GM12878 (cell line): Measurements from ENCODE around the gene ZNF407. TPM values are rescaled to one million over a fixed set of nuclear protein-coding genes. Genes with fewer than 3 reads are reported as not detected.

Experiments used
- ATAC-seq: fragments of 200-7000 bp; cut with Tn5 transposase; 3 replicates; pipeline ENCODE4 v1.9.1; 2020; ENCODE audit warnings: mild to moderate bottlenecking, moderate library complexity
- BruUV-seq: library from RNA; stranded (reverse); fragments of 400-500 nt; replicated peaks from 2 replicates; lab custom pipeline; 2021; lab: Mats Ljungman, UMichigan
- CTCF ChIA-PET: fragments of 300-600 bp; sonication (Branson Sonifier 250); formaldehyde crosslinking; extraction: SDS; loops from one replicate; lab custom pipeline; 2021; ENCODE audit warnings: inconsistent platforms; lab: Yijun Ruan, JAX
- POLR2A ChIA-PET: fragments of 350-600 bp; formaldehyde crosslinking; extraction: SDS; loops from one replicate; lab custom pipeline; 2021; ENCODE audit warnings: inconsistent platforms; lab: Charles Lee
- RAD21 ChIA-PET: fragments of 300-600 bp; sonication (Branson Sonifier 250); formaldehyde crosslinking; loops from one replicate; lab custom pipeline; 2023; ENCODE audit warnings: antibody characterized with exemption; ENCODE audit not compliant: unreplicated experiment; lab: Charles Lee
- SMC1A ChIA-PET: fragments of 300-600 bp; sonication (Branson Sonifier 250); formaldehyde crosslinking; loops from one replicate; lab custom pipeline; 2023; ENCODE audit not compliant: unreplicated experiment, uncharacterized antibody; lab: Charles Lee
- DNase-seq: peaks from one replicate; pipeline ENCODE4 v3.0.0-alpha.2; 2011; ENCODE audit warnings: low read depth, low spot score
- FAIRE-seq: peaks from 3 replicates; lab custom pipeline; 2011; peaks lifted over from hg19 to GRCh38; lab: Jason Lieb, UNC
- H2AFZ ChIP-seq: 2 replicates; pipeline ENCODE4 v1.6.0; 2011; ENCODE audit warnings: low read depth, low read length, control low read depth; ENCODE audit not compliant: control insufficient read depth
- H3K27ac ChIP-seq: 2 replicates; pipeline ENCODE4 v1.5.1; 2011; ENCODE audit warnings: control low read depth; ENCODE audit not compliant: control insufficient read depth, insufficient read depth
- H3K27me3 ChIP-seq, 2 experiments: replicated peaks in 1 of 2; 2 replicates each; pipeline versions ENCODE4 v1.6.0 to v1.6.1; 2011; ENCODE audit warnings: low read length in 1 of 2; ENCODE audit not compliant: control insufficient read depth in 2 of 2, insufficient read depth in 2 of 2
- H3K36me3 ChIP-seq, 2 experiments: 2 replicates each; pipeline ENCODE4 v1.5.1; 2011; ENCODE audit warnings: low read length in 1 of 2; ENCODE audit not compliant: control insufficient read depth in 2 of 2, insufficient read depth in 2 of 2
- H3K4me1 ChIP-seq: 2 replicates; pipeline ENCODE4 v1.6.1; 2011; ENCODE audit warnings: mild to moderate bottlenecking, low read length, moderate library complexity, mixed read lengths; ENCODE audit not compliant: control insufficient read depth, insufficient read depth
- H3K4me2 ChIP-seq: 2 replicates; pipeline ENCODE4 v1.6.0; 2011; ENCODE audit warnings: control low read depth; ENCODE audit not compliant: control insufficient read depth, insufficient read depth
- H3K4me3 ChIP-seq: fragments of 200-600 bp; sonication (generic); 2 replicates; pipeline ENCODE4 v1.5.1; 2016
- H3K79me2 ChIP-seq: 2 replicates; pipeline ENCODE4 v1.6.0; 2011; ENCODE audit warnings: low read length; ENCODE audit not compliant: control insufficient read depth, insufficient read depth
- H3K9ac ChIP-seq: 2 replicates; pipeline ENCODE4 v1.8.0; 2011; ENCODE audit warnings: low read length, control low read depth, mixed read lengths; ENCODE audit not compliant: control insufficient read depth, insufficient read depth
- H3K9me3 ChIP-seq: replicated peaks from 3 replicates; pipeline ENCODE4 v1.5.1; 2011; ENCODE audit warnings: mild to moderate bottlenecking, low read length; ENCODE audit not compliant: control insufficient read depth, insufficient read depth
- H4K20me1 ChIP-seq: 2 replicates; pipeline ENCODE4 v1.6.0; 2011; ENCODE audit not compliant: control insufficient read depth, insufficient read depth
- ATF7 ChIP-seq: fragments of 450-650 bp; IDR thresholded peaks from 2 replicates; pipeline ENCODE4 v1.6.1; 2016; ENCODE audit warnings: low read depth, mild to moderate bottlenecking
- BACH1 ChIP-seq: fragments of 450-650 bp; IDR thresholded peaks from 2 replicates; pipeline ENCODE4 v1.6.1; 2017; ENCODE audit warnings: mild to moderate bottlenecking, borderline replicate concordance
- CEBPB ChIP-seq, 2 experiments: fragments of 150-350 bp in 1 of 2; IDR thresholded peaks; 2 replicates each; pipeline ENCODE4 v1.6.1; 2012 to 2014; ENCODE audit warnings: low read depth in 2 of 2, low read length in 2 of 2, borderline replicate concordance in 1 of 2, inconsistent platforms in 1 of 2
- CEBPZ ChIP-seq: fragments of 150-350 bp; IDR thresholded peaks from 2 replicates; pipeline ENCODE4 v1.6.1; 2016; ENCODE audit warnings: low read depth, low read length
- CHD4 ChIP-seq: fragments of 200-600 bp; sonication (generic); IDR thresholded peaks from 2 replicates; pipeline ENCODE4 v1.6.1; 2016; ENCODE audit warnings: mild to moderate bottlenecking
- FOXM1 ChIP-seq: IDR thresholded peaks from 2 replicates; pipeline ENCODE4 v1.6.1; 2012; ENCODE audit warnings: low read depth, mild to moderate bottlenecking, inconsistent platforms, low read length, moderate library complexity
- HDAC2 ChIP-seq: fragments of 200-600 bp; sonication (generic); IDR thresholded peaks from 2 replicates; pipeline ENCODE4 v1.6.1; 2017
- HDGF ChIP-seq: fragments of 450-650 bp; IDR thresholded peaks from 2 replicates; pipeline ENCODE4 v1.6.1; 2016; ENCODE audit warnings: antibody characterized with exemption
- IRF5 ChIP-seq: fragments of 450-650 bp; IDR thresholded peaks from 2 replicates; pipeline ENCODE4 v1.6.1; 2017; ENCODE audit warnings: borderline replicate concordance
- MYC ChIP-seq: IDR thresholded peaks from 2 replicates; pipeline ENCODE4 v1.6.1; 2011; ENCODE audit warnings: mild to moderate bottlenecking, low read length, moderate library complexity, inconsistent platforms; ENCODE audit not compliant: insufficient read depth, insufficient replicate concordance, insufficient read length, severe bottlenecking
- NFYA ChIP-seq: IDR thresholded peaks from 2 replicates; pipeline ENCODE4 v1.6.1; 2011; ENCODE audit warnings: low read depth, mild to moderate bottlenecking, low read length, improper control_type of control experiment, borderline replicate concordance
- PAX5 ChIP-seq: IDR thresholded peaks from 2 replicates; pipeline ENCODE4 v1.6.1; 2011; ENCODE audit warnings: low read depth, low read length, borderline replicate concordance
- SP1 ChIP-seq: IDR thresholded peaks from one replicate; pipeline ENCODE4 v1.6.1; 2011; ENCODE audit warnings: low read depth, low read length
- ZNF274 ChIP-seq: IDR thresholded peaks from one replicate; pipeline ENCODE4 v1.8.0; 2011; ENCODE audit not compliant: insufficient read length, insufficient read depth
- WGBS: methylation state at CpG from one replicate; pipeline ENCODE4 v1.1.6; 2016; ENCODE audit warnings: low lambda C conversion rate; ENCODE audit not compliant: insufficient replicate concordance, insufficient coverage; ENCODE audit errors: missing lambda C conversion rate; 5-methylcytosine and 5-hydroxymethylcytosine counted together
- in situ Hi-C: fragments of 300-500 bp; cut with MboI; formaldehyde crosslinking; loops from 9 replicates; pipeline ENCODE4 v1.14.3; 2018; ENCODE audit warnings: mixed read lengths
- intact Hi-C: fragments of 100-400 bp; cut with micrococcal nuclease; formaldehyde crosslinking; loops from one replicate; pipeline ENCODE4 v1.14.2; 2022; ENCODE audit not compliant: unreplicated experiment
- polyA plus RNA-seq, 11 experiments: library from polyadenylated mRNA; depleted of rRNA in 4 of 11; unstranded in 6 of 11; stranded (reverse) in 5 of 11; fragments of >200 nt; fragmentation: Nextera tagmentation in 4 of 11; fragmentation: Illumina TruSeq in 1 of 11; extraction: Ambion mirVana in 4 of 11; extraction: Trizol in 1 of 11; gene quantifications; 1 replicate in 1 of 11; 2 replicates in 10 of 11; pipeline versions ENCODE4 v1.2.1 to v1.2.3, GENCODE V29; 2011 to 2016; ENCODE audit warnings: inconsistent platforms in 2 of 11, missing spikeins in 2 of 11, low read depth in 1 of 11
- total RNA-seq, 4 experiments: library from RNA; depleted of rRNA in 3 of 4; stranded (reverse); fragments of >200 nt in 3 of 4; fragmentation: Illumina TruSeq in 1 of 4; extraction: Trizol in 1 of 4; gene quantifications; 2 replicates each; pipeline versions ENCODE4 v1.2.1 to v1.2.3, GENCODE V29; 2013 to 2021

The ZNF407 gene
- total and polyA plus RNA-seq, 10 of the 15 experiments (the other 5 are each of a cell fraction or from before 2014, with no cell fraction given): 0.69 to 11.6 (median 5.3) TPM

- no TSS peak for BruUV-seq
Measured at GRCh38 chr18:74975001-74975400, 377.3 kb downstream of the ZNF407 start.

More at GRCh38 chr18:74975001-74975400, 377.3 kb downstream of the ZNF407 start:
- intact Hi-C loops (no loop called here), in situ Hi-C loops (no loop called here)
- Histone ChIP-seq H3K79me2 (no peaks in the 10 kb centered on the region), H3K36me3 (no peaks in the 10 kb centered on the region), H3K27ac (no peak overlapping the region), H3K4me2 (no peak overlapping the region), H3K9me3 (no peaks in the 10 kb centered on the region), H3K9ac (no peak overlapping the region), H3K4me1 (no peaks in the 10 kb centered on the region), H3K27me3 (no peaks in the 10 kb centered on the region), H3K4me3 (no peak overlapping the region), H4K20me1 (no peaks in the 10 kb centered on the region), H2AFZ (no peak overlapping the region)
- ChIA-PET RAD21 (no interaction called here), POLR2A (no interaction called here), SMC1A (interaction anchor here (0.7 to 1.8 kb wide), 8 partner anchors 9 to 29 kb away, joined by 3 to 6 read pairs (median 4); no protein-coding TSS in a partner anchor), CTCF (interaction anchor here (0.5 to 1.9 kb wide), 8 partner anchors 11 to 325 kb away, joined by 3 to 10 read pairs (median 4); no protein-coding TSS in a partner anchor)
- TF ChIP-seq HDAC2: no peak
- no peak for TF ChIP-seq NFYA
- no peak for TF ChIP-seq MYC
- TF ChIP-seq IRF5: no peak
- no peak for TF ChIP-seq ATF7
- no peak for TF ChIP-seq PAX5
- TF ChIP-seq SP1: no peak
- TF ChIP-seq FOXM1: no peak
- TF ChIP-seq ZNF274: no peak
- TF ChIP-seq HDGF: no peak
- TF ChIP-seq BACH1: no peak
- no peak for TF ChIP-seq CHD4
- TF ChIP-seq CEBPB (IDR thresholded peaks at IDR 0.05; ENCODE audit: borderline replicate concordance in 1 of 2, low read depth in 2 of 2, low read length in 2 of 2): no peak
- TF ChIP-seq CEBPZ: no peak
- DNase-seq: no peak
- no peak for ATAC-seq
- 96% methylated on average over 5 of the region's 5 CpGs for WGBS
- no peak for FAIRE-seq
